A673 (cell line): ENCODE measurements around the gene TBRG1.

Source experiments
- EZH2 ChIP-seq: fragments of 200-600 bp; sonication (generic); IDR thresholded peaks from 2 replicates; pipeline ENCODE4 v1.6.1; 2017; ENCODE audit warnings: borderline replicate concordance, low read depth, mild to moderate bottlenecking, mixed read lengths, antibody characterized with exemption, low read length; ENCODE audit not compliant: poor library complexity, severe bottlenecking
- TF ChIP-seq, protein P1 (sequence below): fragments of 300-800, 200-600 bp; sonication (generic); conservative IDR thresholded peaks from 2 replicates; pipeline ENCODE4 v1.5.1; 2017; ENCODE audit warnings: low read depth, mild to moderate bottlenecking, antibody characterized with exemption, low read length, moderate library complexity, mixed read lengths

GRCh38 chr11:124681421-124681820 is 58.8 kb downstream of the TBRG1 start:
- TF ChIP-seq, protein P1, sequence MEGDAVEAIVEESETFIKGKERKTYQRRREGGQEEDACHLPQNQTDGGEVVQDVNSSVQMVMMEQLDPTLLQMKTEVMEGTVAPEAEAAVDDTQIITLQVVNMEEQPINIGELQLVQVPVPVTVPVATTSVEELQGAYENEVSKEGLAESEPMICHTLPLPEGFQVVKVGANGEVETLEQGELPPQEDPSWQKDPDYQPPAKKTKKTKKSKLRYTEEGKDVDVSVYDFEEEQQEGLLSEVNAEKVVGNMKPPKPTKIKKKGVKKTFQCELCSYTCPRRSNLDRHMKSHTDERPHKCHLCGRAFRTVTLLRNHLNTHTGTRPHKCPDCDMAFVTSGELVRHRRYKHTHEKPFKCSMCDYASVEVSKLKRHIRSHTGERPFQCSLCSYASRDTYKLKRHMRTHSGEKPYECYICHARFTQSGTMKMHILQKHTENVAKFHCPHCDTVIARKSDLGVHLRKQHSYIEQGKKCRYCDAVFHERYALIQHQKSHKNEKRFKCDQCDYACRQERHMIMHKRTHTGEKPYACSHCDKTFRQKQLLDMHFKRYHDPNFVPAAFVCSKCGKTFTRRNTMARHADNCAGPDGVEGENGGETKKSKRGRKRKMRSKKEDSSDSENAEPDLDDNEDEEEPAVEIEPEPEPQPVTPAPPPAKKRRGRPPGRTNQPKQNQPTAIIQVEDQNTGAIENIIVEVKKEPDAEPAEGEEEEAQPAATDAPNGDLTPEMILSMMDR, result no peak
- TF ChIP-seq EZH2, result no peak
